Panc1 (cell line): ENCODE results near the gene CCDC61. TPM values are rescaled to one million over a fixed set of nuclear protein-coding genes. Genes with fewer than 3 reads are reported as not detected.

Experiments used
- ATAC-seq: fragments of 200-7000 bp; cut with Tn5 transposase; 2 replicates; pipeline ENCODE4 v1.9.1; 2020; ENCODE audit warnings: mild to moderate bottlenecking, moderate library complexity
- BruUV-seq: library from RNA; stranded (reverse); fragments of 400-500 nt; replicated peaks from 2 replicates; lab custom pipeline; 2021; lab: Mats Ljungman, UMichigan
- CTCF ChIA-PET: fragments of 300-600 bp; sonication (Branson Sonifier 250); formaldehyde crosslinking; loops from one replicate; lab custom pipeline; 2022; ENCODE audit warnings: antibody characterized with exemption; lab: Charles Lee
- POLR2A ChIA-PET: fragments of 300-600 bp; sonication (Branson Sonifier 250); formaldehyde crosslinking; loops from one replicate; lab custom pipeline; 2022; ENCODE audit warnings: antibody characterized with exemption; lab: Charles Lee
- DNase-seq: peaks from one replicate; pipeline ENCODE4 v3.0.0-alpha.2; 2010; ENCODE audit warnings: low read depth, low spot score
- H3K27ac ChIP-seq: 2 replicates; pipeline ENCODE4 v1.5.1; 2011; ENCODE audit warnings: mild to moderate bottlenecking, low read length, inconsistent platforms
- H3K27me3 ChIP-seq: fragments of 200-500 bp; sonication (Bioruptor generic); 2 replicates; pipeline ENCODE4 v1.6.0; 2014; ENCODE audit warnings: low read length, inconsistent platforms; ENCODE audit not compliant: control insufficient read depth, insufficient read depth
- H3K36me3 ChIP-seq: fragments of 200-500 bp; sonication (Bioruptor generic); 2 replicates; pipeline ENCODE4 v1.5.1; 2014; ENCODE audit warnings: inconsistent platforms, mild to moderate bottlenecking, low read length, moderate library complexity; ENCODE audit not compliant: control insufficient read depth, insufficient read depth
- H3K4me1 ChIP-seq: 2 replicates; pipeline ENCODE4 v1.5.1; 2011; ENCODE audit warnings: inconsistent platforms, mild to moderate bottlenecking, low read length, moderate library complexity; ENCODE audit not compliant: control insufficient read depth, insufficient read depth
- H3K4me3 ChIP-seq, 2 experiments: 2 replicates each; pipeline ENCODE4 v1.5.1; 2011 to 2012; ENCODE audit warnings: low read depth in 2 of 2, low read length in 2 of 2, mild to moderate bottlenecking in 2 of 2, inconsistent platforms in 1 of 2, moderate library complexity in 1 of 2
- H3K9me3 ChIP-seq: fragments of 200-500 bp; sonication (Bioruptor generic); 2 replicates; pipeline ENCODE4 v1.5.1; 2014; ENCODE audit warnings: low read depth, mild to moderate bottlenecking, inconsistent platforms, low read length, moderate library complexity; ENCODE audit not compliant: control insufficient read depth, insufficient read depth
- CTCF ChIP-seq: fragments of 450-650 bp; IDR thresholded peaks from 2 replicates; pipeline ENCODE4 v1.5.1; 2017; ENCODE audit warnings: mild to moderate bottlenecking
- POLR2AphosphoS5 ChIP-seq: IDR thresholded peaks from 2 replicates; pipeline ENCODE4 v1.6.1; 2012; ENCODE audit warnings: mild to moderate bottlenecking, low read depth, low read length, moderate library complexity
- REST ChIP-seq, 2 experiments: IDR thresholded peaks; 2 replicates each; pipeline ENCODE4 v1.6.1; 2011 to 2012; ENCODE audit warnings: low read depth in 2 of 2, control low read depth in 1 of 2, low read length in 1 of 2, mild to moderate bottlenecking in 1 of 2, moderate library complexity in 1 of 2; ENCODE audit not compliant: insufficient read depth in 1 of 2
- SIN3A ChIP-seq: IDR thresholded peaks from 2 replicates; pipeline ENCODE4 v1.6.1; 2012; ENCODE audit warnings: low read depth, mild to moderate bottlenecking, low read length, moderate library complexity, borderline replicate concordance; ENCODE audit not compliant: insufficient read depth
- TCF7L2 ChIP-seq: IDR thresholded peaks from 2 replicates; pipeline ENCODE4 v1.6.1; 2011; ENCODE audit warnings: mild to moderate bottlenecking, low read depth, low read length, inconsistent platforms
- in situ Hi-C: cut with HindIII; loops from 2 replicates; pipeline ENCODE4 v1.10.0; 2016; ENCODE audit warnings: low sequenced_read_pairs, low pct_unique_long_range_greater_than_20kb
- intact Hi-C: fragments of 100-400 bp; cut with micrococcal nuclease; formaldehyde crosslinking; loops from one replicate; pipeline ENCODE4 v1.10.0; 2022; ENCODE audit not compliant: unreplicated experiment
- total RNA-seq: library from RNA; stranded (reverse); gene quantifications from one replicate; pipeline ENCODE4 v1.2.1, GENCODE V29; 2021; ENCODE audit not compliant: unreplicated experiment

CCDC61 gene
- total RNA-seq, 1 experiment from 2014 or later, result 17.9 TPM

- Histone ChIP-seq H3K9me3 (peaks cover 7% of the 10 kb centered on the region; the same call in 1 of the 2 replicates), H3K27ac (no peak overlapping the region), H3K36me3 (no peaks in the 10 kb centered on the region), H3K4me1 (no peaks in the 10 kb centered on the region), H3K27me3 (no peaks in the 10 kb centered on the region), H3K4me3 (no peak overlapping the region)
- DNase-seq (no peak), ATAC-seq (no peak)
- ChIA-PET CTCF (no interaction called here), POLR2A (no interaction called here)
- TF ChIP-seq REST (IDR thresholded peaks at IDR 0.05; ENCODE audit: insufficient read depth in 1 of 2, low read depth in 2 of 2, low read length in 1 of 2) (no peak), SIN3A (no peak), CTCF (no peak), TCF7L2 (no peak), POLR2AphosphoS5 (no peak)
- in situ Hi-C loops (no loop called here), intact Hi-C loops (no loop called here)
- no TSS peak for BruUV-seq
These were observed 47.1 kb downstream of the CCDC61 start for GRCh38 chr19:46042252-46042883.

GRCh38 chr19:46043519-46043918 is 48.3 kb downstream of the CCDC61 start:
- Histone ChIP-seq H3K4me1 (no peaks in the 10 kb centered on the region), H3K27ac (no peak overlapping the region), H3K4me3 (no peak overlapping the region), H3K9me3 (peaks cover 7% of the 10 kb centered on the region; the same call in 1 of the 2 replicates), H3K27me3 (no peaks in the 10 kb centered on the region), H3K36me3 (no peaks in the 10 kb centered on the region)
- ChIA-PET POLR2A (no interaction called here), CTCF (no interaction called here)
- no peak for TF ChIP-seq SIN3A
- no peak for TF ChIP-seq REST (IDR thresholded peaks at IDR 0.05; ENCODE audit: insufficient read depth in 1 of 2, low read depth in 2 of 2, low read length in 1 of 2)
- no peak for TF ChIP-seq CTCF
- no peak for TF ChIP-seq TCF7L2
- TF ChIP-seq POLR2AphosphoS5, result no peak
- BruUV-seq, result no TSS peak
- in situ Hi-C loops, result no loop called here
- ATAC-seq (no peak), DNase-seq (no peak)
- intact Hi-C loops, result no loop called here
